ENCODE measurements around the gene TMC2.
"Not testable (repeated sequence)": the region's sequence is repeated elsewhere in the genome, so short reads cannot be mapped to it uniquely, and the experiment has no call there.

Gene TMC2

GRCh38 chr20:2524709-2525506 lies 11.5 kb upstream of the TMC2 start:
- peak; percentile 72 for DNase-seq

- not testable (repeated sequence) for DNase-seq
These were observed 10.2 kb upstream of the TMC2 start for GRCh38 chr20:2526218-2526583.

GRCh38 chr20:2527762-2528161 lies 8.6 kb upstream of the TMC2 start:
- no peak for DNase-seq

DNA sequence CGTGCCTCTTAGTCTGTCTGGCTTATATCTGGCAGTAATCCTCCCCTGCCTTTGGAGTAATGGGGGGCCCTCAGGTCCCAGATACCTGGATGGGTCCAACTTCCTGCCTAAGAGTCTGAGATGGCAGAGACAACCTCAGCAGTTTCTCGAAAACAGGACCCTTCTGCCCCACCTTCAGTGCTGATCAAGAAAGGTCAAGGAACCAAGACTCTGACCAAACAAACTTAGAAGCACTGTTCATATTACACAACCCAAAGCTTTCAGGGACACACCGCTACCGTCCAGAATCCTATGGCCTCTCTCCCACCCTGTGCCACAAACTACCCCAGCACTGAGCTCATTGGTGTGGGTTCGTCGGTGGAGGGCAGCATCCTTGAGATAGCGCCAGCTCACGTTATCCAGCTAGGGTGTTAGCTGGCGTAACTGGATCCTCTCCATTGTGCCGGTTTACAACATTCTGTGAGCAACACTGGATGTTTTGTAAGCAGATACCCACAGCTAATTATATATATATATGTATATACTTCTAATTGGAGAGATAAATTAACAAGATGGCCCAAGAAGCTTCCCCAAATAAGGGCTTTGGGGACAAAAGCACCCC lies 7.6 kb upstream of the TMC2 start:
- DNase-seq, result peak; percentile 25

- no peak for DNase-seq
These were observed 3.3 kb upstream of the TMC2 start for GRCh38 chr20:2533118-2533517.

DNA sequence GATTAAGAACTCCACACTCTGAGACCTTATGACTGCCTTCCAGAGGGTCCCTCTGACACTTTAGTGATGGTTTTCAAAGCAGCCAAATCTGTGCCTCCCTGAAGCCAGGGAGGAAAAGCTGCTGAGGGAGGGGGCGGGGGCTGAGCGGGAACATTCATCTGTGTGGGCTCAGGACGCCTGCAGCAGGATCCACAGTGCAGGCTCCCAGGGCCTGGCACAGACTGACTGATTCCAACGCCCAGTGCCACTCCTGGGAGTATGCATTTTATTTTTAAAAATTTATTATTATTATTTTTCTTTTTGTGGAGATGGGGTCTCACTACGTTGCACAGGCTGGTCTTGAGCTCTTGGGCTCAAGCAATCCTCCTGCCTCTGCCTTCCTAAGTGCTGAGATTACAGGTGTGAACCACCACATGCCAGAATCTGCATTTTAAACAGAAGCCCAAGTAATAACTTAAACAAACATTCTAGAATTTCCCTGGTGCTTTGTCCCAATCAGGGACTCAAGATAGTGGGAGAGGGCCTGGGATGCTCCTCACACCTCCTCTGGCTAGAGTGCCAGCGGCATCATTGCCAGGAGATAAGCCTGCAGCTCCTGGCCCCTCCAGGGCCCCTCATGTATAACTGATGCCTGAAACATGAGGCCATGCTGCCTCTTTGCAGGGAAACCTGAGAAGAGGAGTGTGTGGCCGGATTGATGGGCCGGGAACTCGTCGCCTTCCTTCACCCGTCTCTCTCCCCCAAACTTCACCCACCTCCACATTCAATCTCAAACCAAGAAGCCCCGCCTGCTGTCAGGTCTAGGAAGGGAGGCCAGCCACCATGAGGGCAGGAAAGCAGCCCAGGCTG lies 438 bp upstream of the TMC2 start:
- no peak for DNase-seq

GRCh38 chr20:2537101-2537500 lies 728 bp downstream of the TMC2 start:
- DNase-seq, result no peak

DNA sequence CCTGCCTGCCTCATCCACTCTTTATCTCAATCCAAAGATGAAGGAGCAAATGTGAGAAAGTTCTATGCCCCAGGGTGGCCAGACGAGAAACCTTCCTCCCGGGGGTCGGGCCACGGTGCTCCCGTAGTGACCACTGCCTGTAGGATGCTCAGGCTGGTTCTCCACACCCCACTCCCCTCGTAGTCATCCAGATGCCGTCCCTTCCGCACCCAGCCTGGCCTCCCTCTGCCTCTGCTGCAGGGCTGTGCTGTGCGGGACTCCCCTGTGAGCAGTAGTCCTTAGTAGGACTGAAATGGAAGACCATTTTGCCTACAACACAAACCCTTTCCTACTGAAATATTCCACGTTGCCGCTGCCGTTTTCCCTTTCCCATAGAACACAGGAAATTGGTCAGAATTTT lies 2.0 kb downstream of the TMC2 start:
- no peak for DNase-seq

GRCh38 chr20:2538931-2539720 lies 2.8 kb downstream of the TMC2 start:
- DNase-seq, result no peak

GRCh38 chr20:2541940-2542339 lies 5.6 kb downstream of the TMC2 start:
- DNase-seq, result no peak

DNA sequence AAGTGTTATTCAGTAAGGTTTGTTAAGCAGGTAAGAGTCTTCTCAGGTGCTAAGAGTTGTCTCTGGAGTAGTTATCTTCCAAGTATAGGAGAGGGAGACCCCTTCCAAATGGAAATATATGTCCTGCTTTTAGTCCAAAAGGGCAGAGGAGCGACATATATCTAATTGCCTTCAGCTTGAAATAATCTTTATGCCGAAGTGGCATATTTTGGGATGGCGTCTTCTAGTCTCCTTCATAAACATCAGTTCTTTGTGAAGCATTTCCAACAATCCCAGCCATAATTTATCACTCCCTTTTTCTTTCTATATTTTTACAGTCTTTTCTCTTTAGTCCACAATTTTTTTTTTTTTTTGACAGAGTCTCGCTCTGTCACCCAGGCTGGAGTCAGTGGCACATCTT lies 6.0 kb downstream of the TMC2 start:
- no peak for DNase-seq

DNA sequence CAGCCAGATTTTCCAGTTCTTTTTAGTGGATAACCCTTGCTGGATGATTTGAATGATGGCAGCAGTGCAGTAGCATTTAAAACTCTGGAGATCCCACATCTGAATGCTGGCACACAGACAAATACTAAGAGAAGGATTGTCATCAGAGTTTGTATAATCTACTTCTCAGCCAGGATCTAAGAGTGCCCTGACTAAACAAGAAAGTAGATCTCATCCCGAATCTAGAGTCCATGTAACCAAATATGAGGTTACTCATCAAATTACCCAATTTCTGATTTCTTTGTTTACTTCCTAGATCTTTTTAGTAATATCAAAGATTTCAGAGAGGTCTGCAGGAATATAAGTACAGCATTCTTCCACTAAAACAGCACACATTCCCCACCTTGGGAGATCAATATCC lies 7.8 kb downstream of the TMC2 start:
- DNase-seq, result no peak

DNA sequence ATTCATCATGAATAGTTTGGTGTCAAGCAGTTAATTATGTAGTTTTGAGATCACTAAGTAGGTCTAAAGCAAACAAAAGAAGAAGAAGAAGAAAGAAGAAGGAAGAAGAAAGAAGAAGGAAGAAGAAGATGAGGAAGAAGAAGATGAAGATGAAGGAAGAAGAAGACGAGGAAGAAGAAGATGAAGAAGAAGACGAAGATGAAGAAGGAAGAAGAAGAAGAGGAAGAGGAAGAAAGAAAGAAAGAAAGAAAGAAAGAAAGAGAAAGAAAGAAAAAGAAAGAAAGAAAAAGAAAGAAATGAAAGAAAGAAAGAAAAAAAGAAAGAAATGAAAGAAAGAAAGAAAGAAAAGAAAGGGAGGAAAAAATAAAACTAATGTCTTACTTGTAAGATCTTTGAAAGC lies 9.2 kb downstream of the TMC2 start:
- DNase-seq, result no peak

DNA sequence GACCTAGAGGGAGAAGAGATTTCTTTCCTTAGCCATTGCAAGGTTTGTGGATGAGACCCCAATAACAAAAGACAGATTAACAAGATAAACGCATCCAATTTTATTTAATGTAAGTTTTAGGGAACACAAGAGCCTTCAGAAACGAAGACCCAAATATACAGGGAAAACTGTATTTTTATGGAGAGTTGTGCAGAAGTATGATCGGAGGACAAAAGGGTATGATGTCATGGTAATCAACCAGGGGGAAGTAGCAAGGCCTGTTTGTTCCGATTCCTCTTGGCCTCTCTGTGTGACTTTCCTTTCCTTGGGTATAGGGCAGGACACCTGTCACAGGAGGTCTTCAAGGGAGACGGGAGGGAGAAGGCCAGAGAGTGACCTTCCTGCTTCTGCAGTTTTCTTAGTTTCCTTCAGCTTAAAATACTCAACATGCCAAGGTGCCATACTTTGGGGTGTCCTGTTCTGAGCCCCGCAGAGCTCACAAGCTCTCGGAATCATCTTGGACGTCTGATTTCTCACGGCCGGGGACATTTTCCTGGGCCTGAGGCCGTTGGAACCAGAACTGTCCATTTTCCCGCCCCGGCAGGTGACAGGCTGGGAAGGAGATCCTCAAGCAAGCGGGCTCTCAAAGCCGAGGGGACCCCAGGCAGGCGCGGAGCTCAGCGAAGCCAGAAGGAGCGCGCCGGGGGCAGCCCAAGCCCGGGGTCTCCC lies 21.7 kb downstream of the TMC2 start:
- no peak for DNase-seq

DNA sequence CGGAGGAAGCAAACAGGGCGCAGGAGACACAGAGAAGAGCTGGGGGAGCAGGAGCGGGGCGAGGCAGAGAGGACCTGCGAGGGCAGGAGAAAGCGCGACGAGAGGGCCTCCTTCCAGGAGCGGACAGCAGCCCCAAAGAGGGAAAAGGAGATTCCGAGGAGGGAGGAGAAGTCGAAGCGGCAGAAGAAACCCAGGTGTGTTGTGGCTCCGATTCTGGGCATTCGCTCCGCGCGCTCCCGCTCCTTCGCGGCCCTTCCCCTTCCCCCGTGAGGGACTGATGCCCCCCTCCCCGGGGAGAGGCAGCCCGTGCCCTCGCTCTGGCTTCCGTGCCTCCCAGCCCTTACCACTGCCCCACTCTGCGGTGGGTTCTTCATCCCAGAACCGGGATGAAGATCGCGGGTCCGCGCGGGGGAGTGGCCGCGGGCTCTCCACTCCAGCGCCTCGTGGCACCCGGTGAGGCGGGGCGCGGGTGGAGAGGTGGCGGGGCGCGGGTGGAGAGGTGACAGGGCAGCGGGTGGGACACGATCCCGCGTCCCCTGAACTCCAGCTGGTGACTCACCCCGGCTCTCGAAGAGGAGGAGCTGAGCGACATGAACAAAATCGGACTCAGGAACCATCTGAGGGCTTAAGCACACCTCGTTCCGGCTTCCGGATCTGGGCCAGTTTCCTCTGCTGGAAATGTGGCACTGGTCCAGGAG lies 22.4 kb downstream of the TMC2 start:
- DNase-seq, result no peak

GRCh38 chr20:2559279-2559626 lies 22.9 kb downstream of the TMC2 start:
- DNase-seq, result no peak

DNA sequence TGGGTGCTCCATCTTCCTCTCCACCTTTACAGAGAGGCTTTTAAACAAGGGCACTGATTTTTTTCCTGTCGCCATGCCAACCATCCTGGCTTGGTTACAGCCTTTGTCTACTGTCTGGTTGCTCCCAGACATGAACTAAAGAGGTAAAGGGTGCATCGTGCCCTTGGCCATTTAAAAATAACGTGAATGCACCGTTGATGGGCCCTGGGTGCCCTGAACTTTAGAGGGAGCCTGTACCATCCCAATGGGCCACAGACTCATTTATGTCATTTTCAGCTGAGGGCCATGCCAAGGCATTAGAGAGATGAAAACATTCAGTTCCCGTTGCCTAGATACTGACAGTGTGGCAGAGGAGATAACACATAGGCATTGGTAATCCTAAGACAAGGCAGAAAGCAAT lies 23.3 kb downstream of the TMC2 start:
- DNase-seq, result peak; percentile 27

- no peak for DNase-seq
These were observed 26.7 kb downstream of the TMC2 start for GRCh38 chr20:2563116-2563515.

DNA sequence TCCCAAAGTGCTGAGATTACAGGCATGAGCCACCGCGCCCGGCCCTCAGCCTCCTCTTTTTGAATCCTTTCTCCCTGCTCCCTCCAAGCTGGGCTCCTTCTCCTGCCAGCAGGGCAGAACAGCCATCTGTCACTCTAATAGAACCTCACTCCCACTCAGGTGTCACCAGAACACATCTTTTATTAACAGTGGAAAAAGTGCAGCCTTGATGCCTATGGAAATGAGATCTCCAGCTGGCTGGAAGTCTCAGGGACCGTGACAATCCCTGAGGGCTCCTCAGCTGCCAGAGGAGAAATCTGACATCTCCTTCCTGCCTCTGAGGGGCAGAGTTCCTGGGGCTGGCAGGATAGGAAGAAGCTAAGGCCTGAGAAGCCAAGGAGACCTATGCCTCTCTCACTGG lies 28.0 kb downstream of the TMC2 start:
- peak; percentile 97 for DNase-seq

GRCh38 chr20:2575682-2576081 lies 39.3 kb downstream of the TMC2 start:
- no peak for DNase-seq

DNA sequence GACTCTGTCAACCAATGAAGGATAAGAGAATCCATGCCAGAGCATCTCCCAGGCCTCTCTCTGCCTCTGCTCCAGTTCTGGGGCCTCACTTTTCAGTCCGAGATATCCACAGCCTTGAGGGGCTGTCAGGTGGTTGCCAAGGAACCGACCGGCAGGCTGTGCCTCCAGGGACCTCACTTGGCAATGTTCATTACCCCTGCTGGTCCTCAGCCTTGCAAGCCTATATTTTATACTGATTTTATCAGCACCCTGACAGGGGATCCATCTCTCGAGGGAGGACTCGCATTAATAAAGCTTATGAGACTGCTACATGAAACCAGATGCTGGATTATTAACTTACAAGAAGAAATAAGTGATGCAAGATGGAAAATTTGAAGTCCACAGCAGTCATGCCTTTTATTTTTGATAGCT lies 39.9 kb downstream of the TMC2 start:
- DNase-seq, result peak; percentile 95

Measured in NCI-H2171 (cell line).